Measurements from ENCODE around the gene LHX1.

LHX1 gene

GRCh38 chr17:36939052-36939801, 2.0 kb downstream of the LHX1 start:
- Mint-ChIP-seq H3K4me1 (peaks cover 45 to 64% of the 10 kb centered on the region in 2 donors), H3K27me3 (peaks cover 66 to 82% of the 10 kb centered on the region in 2 donors), H3K9me3 (peaks cover 0 to 2% of the 10 kb centered on the region in 2 donors), H3K27ac (peak overlapping the region; percentile 83), H3K36me3 (peaks cover 0 to 17% of the 10 kb centered on the region in 2 donors), H3K4me3 (peak overlapping the region; percentile 39 to 81)
- no peak for ATAC-seq (replicated peaks)
- no peak for DNase-seq

DNA sequence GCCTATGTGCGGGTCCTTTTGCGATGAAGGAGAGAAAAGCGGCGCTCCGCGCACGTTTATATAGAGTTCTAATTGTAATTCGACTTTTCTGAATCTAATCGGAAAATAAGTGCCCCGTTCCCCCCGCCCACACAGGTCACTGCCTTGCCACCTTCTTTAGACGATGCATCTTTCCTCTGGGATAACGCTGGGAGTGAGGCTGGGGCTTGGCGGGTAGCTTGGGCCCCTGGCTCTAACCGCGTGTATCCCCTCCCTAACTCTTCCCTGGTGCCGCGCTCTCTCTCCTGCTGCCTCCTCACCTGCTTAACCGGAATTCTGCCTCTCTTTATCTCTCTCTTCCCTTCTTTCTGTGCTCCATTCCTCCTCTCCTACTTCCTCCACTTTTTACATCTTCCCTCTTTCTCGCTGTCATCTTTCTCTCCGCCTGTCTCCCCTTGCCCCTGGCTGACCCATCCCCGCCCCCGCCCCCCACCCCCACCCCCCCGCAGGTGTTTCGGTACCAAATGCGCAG, 2.6 kb downstream of the LHX1 start:
- peak overlapping the region; percentile 38 for H3K27ac Mint-ChIP-seq
- peaks cover 63 to 83% of the 10 kb centered on the region in 2 donors for H3K27me3 Mint-ChIP-seq
- DNase-seq (no peak), ATAC-seq (replicated peaks) (no peak)
- H3K36me3 Mint-ChIP-seq = peaks cover 0 to 17% of the 10 kb centered on the region in 2 donors
- peaks cover 0 to 2% of the 10 kb centered on the region in 2 donors for H3K9me3 Mint-ChIP-seq
- peak overlapping the region; percentile 51 to 54 for H3K4me3 Mint-ChIP-seq
- H3K4me1 Mint-ChIP-seq = peaks cover 42 to 61% of the 10 kb centered on the region in 2 donors

GRCh38 chr17:36940313-36941264, 3.3 kb downstream of the LHX1 start:
- H3K27ac Mint-ChIP-seq = peak overlapping the region; percentile 85
- DNase-seq (no peak), ATAC-seq (replicated peaks) (no peak)
- peaks cover 57 to 79% of the 10 kb centered on the region in 2 donors for H3K27me3 Mint-ChIP-seq
- H3K4me3 Mint-ChIP-seq = peak overlapping the region; percentile 16 to 40
- H3K9me3 Mint-ChIP-seq = peaks cover 0 to 2% of the 10 kb centered on the region in 2 donors
- H3K36me3 Mint-ChIP-seq = peaks cover 0 to 14% of the 10 kb centered on the region in 2 donors
- peaks cover 36 to 54% of the 10 kb centered on the region in 2 donors for H3K4me1 Mint-ChIP-seq

GRCh38 chr17:36941265-36942010, 4.2 kb downstream of the LHX1 start:
- Mint-ChIP-seq H3K9me3 (peaks cover 0 to 2% of the 10 kb centered on the region in 2 donors), H3K36me3 (peaks cover 0 to 11% of the 10 kb centered on the region in 2 donors), H3K27me3 (peaks cover 51 to 72% of the 10 kb centered on the region in 2 donors), H3K4me3 (peak overlapping the region; percentile 1 to 40), H3K4me1 (peaks cover 32 to 46% of the 10 kb centered on the region in 2 donors), H3K27ac (peak overlapping the region; percentile 85)
- no peak for ATAC-seq (replicated peaks)
- DNase-seq = no peak

GRCh38 chr17:36942019-36942599, 4.8 kb downstream of the LHX1 start:
- Mint-ChIP-seq H3K36me3 (peaks cover 0 to 15% of the 10 kb centered on the region in 2 donors), H3K27ac (peak overlapping the region; percentile 85), H3K27me3 (peaks cover 53 to 72% of the 10 kb centered on the region in 2 donors), H3K4me1 (peaks cover 34 to 39% of the 10 kb centered on the region in 2 donors), H3K4me3 (peak overlapping the region; percentile 1 to 40), H3K9me3 (peaks cover 0 to 2% of the 10 kb centered on the region in 2 donors)
- ATAC-seq (replicated peaks) (peak in 1 of 2 donors; percentile 27), DNase-seq (no peak)

GRCh38 chr17:36942631-36943125, 5.4 kb downstream of the LHX1 start:
- Mint-ChIP-seq H3K27ac (peak overlapping the region; percentile 25), H3K36me3 (peaks cover 0 to 15% of the 10 kb centered on the region in 2 donors), H3K27me3 (peaks cover 52 to 72% of the 10 kb centered on the region in 2 donors), H3K9me3 (peaks cover 0 to 2% of the 10 kb centered on the region in 2 donors), H3K4me1 (peaks cover 31 to 33% of the 10 kb centered on the region in 2 donors), H3K4me3 (peak overlapping the region in 1 of 2 donors; percentile 50)
- DNase-seq (no peak), ATAC-seq (replicated peaks) (no peak)

DNA sequence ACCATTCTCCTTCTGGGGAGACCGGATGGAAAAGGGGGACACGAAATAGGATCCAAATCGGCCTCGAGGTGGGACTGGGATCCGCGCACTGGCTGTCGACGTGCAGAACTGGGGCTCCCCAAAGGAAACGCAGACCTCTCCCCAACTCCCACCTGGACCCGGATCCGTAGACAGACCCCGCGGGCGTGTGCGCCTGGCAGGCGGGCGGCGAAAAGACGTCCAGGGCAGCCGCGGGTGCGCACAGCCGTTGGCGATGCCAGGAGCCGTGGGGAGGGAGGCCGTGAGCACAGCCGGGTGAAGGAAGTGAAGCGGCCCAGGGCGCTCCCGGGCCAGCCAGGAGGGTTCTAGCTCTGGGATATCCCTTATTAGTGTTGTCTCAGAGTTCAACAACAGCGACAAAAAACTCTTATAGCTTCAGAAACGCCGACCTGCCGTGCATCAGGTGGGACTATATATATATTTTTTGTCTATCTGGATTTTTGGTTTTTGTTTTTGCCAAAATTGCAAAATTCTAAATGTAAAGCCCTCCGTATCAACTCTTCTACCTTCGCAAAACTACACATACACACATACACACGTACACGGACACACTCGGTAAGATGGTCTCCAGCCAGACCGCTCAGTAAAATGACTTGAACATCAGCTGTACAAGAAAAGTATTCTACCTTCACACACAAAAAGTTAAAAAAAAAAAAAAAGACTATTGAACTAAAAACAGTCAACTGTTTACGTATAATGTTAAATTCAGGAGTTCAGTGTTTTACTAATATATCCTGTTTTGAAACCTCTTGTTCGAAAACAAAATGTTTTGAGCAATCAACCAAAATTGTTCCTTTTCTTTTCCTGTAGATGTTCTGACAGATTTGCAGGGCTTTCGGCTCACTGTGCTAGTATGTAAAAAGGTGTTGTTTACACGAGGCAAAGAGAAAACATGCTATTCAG, 6.2 kb downstream of the LHX1 start:
- Mint-ChIP-seq H3K27me3 (peaks cover 50 to 64% of the 10 kb centered on the region in 2 donors), H3K4me1 (peaks cover 27 to 33% of the 10 kb centered on the region in 2 donors), H3K9me3 (peaks cover 0 to 2% of the 10 kb centered on the region in 2 donors), H3K4me3 (peak overlapping the region; percentile 16 to 50), H3K36me3 (peaks cover 1 to 15% of the 10 kb centered on the region in 2 donors), H3K27ac (peak overlapping the region; percentile 20)
- no peak for DNase-seq
- no peak for ATAC-seq (replicated peaks)

DNA sequence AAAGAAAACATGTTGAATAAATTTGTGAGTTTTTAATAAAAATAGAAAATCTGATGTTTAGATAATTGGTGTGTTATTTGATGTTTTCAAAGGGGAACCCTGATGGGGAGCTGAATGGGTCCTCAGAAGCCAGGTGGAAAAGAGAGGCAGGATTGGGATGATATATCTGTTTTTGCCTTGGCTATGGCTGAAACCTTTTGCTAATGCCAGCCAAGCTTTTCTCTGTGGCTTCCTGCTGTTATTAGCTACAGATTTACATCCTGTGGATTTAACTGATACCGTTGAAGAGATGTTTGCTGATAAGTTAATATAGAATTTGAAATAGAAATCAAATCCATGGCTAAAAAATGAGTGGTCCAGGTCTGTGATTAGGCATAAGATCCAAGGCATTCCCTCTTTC, 7.3 kb downstream of the LHX1 start:
- Mint-ChIP-seq H3K4me1 (peaks cover 25 to 36% of the 10 kb centered on the region in 2 donors), H3K36me3 (peaks cover 8 to 15% of the 10 kb centered on the region in 2 donors), H3K9me3 (peaks cover 0 to 2% of the 10 kb centered on the region in 2 donors), H3K27ac (no peak overlapping the region), H3K27me3 (peaks cover 43 to 54% of the 10 kb centered on the region in 2 donors), H3K4me3 (no peak overlapping the region)
- DNase-seq (no peak), ATAC-seq (replicated peaks) (no peak)

- Mint-ChIP-seq H3K4me1 (peaks cover 27 to 36% of the 10 kb centered on the region in 2 donors), H3K36me3 (peaks cover 8 to 17% of the 10 kb centered on the region in 2 donors), H3K27ac (no peak overlapping the region), H3K9me3 (no peaks in the 10 kb centered on the region), H3K27me3 (peaks cover 39 to 48% of the 10 kb centered on the region in 2 donors), H3K4me3 (no peak overlapping the region)
- no peak for ATAC-seq (replicated peaks)
- DNase-seq = no peak
Measured at GRCh38 chr17:36945140-36945539, 7.9 kb downstream of the LHX1 start.

DNA sequence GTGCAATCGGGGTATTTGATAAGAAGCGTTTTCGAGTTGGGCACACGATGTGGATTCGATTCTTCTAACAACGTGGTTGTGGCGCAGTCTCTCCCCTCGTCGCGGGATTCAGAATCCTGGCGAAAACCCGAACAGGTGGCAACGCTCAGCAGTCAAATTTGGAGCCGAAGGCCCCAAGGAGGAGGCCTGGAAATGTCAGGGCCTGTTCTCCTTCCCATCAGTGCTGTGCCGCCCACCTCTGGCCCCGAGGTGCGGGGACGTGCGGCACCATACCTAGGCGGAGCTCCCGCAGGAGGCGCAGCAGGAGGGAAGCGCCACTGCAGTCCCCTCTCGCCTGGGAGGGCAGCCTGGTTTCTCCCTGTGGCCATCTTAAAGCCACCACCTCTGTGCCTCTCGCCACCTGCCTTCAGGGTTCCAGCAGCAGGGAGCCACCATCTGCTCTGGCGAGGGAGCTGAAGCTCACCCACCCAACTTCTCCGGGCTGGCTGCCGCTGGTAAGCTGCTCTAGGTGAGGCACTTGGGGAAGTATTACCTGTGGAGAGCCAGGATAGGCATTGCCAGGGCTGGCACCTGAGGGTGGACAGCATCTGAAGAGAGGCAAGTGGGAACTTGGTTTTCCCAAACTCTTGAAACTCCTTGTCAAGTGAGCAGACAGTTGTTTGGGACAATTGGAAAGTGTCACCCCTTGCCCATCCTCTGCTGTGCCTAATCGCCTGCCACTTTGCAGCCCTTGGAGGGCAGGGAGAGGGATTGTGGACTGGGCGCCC, 8.9 kb downstream of the LHX1 start:
- no peak overlapping the region for H3K4me3 Mint-ChIP-seq
- H3K27ac Mint-ChIP-seq = no peak overlapping the region
- H3K36me3 Mint-ChIP-seq = peaks cover 11 to 22% of the 10 kb centered on the region in 2 donors
- peaks cover 28 to 38% of the 10 kb centered on the region in 2 donors for H3K27me3 Mint-ChIP-seq
- H3K9me3 Mint-ChIP-seq = no peaks in the 10 kb centered on the region
- ATAC-seq (replicated peaks) = no peak
- peaks cover 34 to 41% of the 10 kb centered on the region in 2 donors for H3K4me1 Mint-ChIP-seq
- no peak for DNase-seq

DNA sequence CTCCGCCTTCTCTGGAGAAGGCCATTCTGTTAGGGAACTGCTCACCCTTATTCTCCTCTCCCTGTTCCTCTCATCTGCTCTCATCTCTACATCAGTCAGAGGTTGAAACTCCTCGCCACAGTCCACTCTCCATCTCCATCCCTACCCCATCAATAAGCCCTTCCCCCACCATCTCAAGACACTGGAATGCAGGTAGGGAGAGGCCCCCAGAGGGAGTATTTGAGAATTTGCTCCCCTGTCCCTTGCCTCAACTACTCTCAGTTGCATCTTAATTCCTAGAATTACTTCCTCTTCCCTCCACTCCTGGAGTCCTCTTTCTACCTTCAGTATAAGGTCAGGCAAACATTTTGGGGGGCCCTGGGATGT, 9.4 kb downstream of the LHX1 start:
- DNase-seq = no peak
- Mint-ChIP-seq H3K4me3 (no peak overlapping the region), H3K27me3 (peaks cover 23 to 32% of the 10 kb centered on the region in 2 donors), H3K9me3 (no peaks in the 10 kb centered on the region), H3K27ac (no peak overlapping the region), H3K4me1 (peaks cover 28 to 35% of the 10 kb centered on the region in 2 donors), H3K36me3 (peaks cover 11 to 18% of the 10 kb centered on the region in 2 donors)
- no peak for ATAC-seq (replicated peaks)

Measured in stimulated activated naive B cell treated with anti-CD40 and anti-IgM and Interleukin-4, amounts not matched to agents 10 μg/mL and 1 μg/mL and 100 μg/mL, for 72 hours (primary cell).